Keratinocyte (primary cell): Measurements from ENCODE around the gene TLR9. TPM values are rescaled to one million over a fixed set of nuclear protein-coding genes. Genes with fewer than 3 reads are reported as not detected.

Experiments used
- DNase-seq: peaks from one replicate; pipeline ENCODE4 v3.0.0-alpha.2; 2011; ENCODE audit warnings: low read depth, missing footprints, low spot score
- FAIRE-seq: peaks from 2 replicates; lab custom pipeline; 2011; peaks lifted over from hg19 to GRCh38; lab: Jason Lieb, UNC
- H2AFZ ChIP-seq: 2 replicates; pipeline ENCODE4 v1.6.0; 2012; ENCODE audit warnings: low read length, control low read depth, inconsistent platforms; ENCODE audit not compliant: control insufficient read depth
- H3K27ac ChIP-seq: 2 replicates; pipeline ENCODE4 v1.5.1; 2011; ENCODE audit warnings: low read length; ENCODE audit not compliant: control insufficient read depth, insufficient read depth
- H3K27me3 ChIP-seq: 3 replicates; pipeline ENCODE4 v1.6.0; 2011; ENCODE audit warnings: low read length; ENCODE audit not compliant: control insufficient read depth, insufficient read depth; ENCODE audit errors: extremely low read depth
- H3K36me3 ChIP-seq, 2 experiments: 2 replicates in 1 of 2; 3 replicates in 1 of 2; pipeline ENCODE4 v1.5.1; 2011; ENCODE audit warnings: low read length in 2 of 2, mild to moderate bottlenecking in 1 of 2; ENCODE audit not compliant: control insufficient read depth in 2 of 2, insufficient read depth in 2 of 2; ENCODE audit errors: extremely low read depth in 1 of 2
- H3K4me1 ChIP-seq: 3 replicates; pipeline ENCODE4 v1.5.1; 2011; ENCODE audit warnings: low read length; ENCODE audit not compliant: control insufficient read depth, insufficient read depth; ENCODE audit errors: extremely low read depth
- H3K4me2 ChIP-seq: 3 replicates; pipeline ENCODE4 v1.6.0; 2011; ENCODE audit warnings: low read depth, low read length; ENCODE audit not compliant: control insufficient read depth, insufficient read depth; ENCODE audit errors: extremely low read depth
- H3K4me3 ChIP-seq, 3 experiments: fragments of 200-600 bp in 1 of 3; sonication (generic) in 1 of 3; 2 replicates in 2 of 3; 3 replicates in 1 of 3; pipeline ENCODE4 v1.5.1; 2011 to 2016; ENCODE audit warnings: low read length in 3 of 3, mild to moderate bottlenecking in 3 of 3, control low read depth in 2 of 3, inconsistent platforms in 1 of 3, low read depth in 1 of 3, mixed read lengths in 1 of 3, mixed run types in 1 of 3, moderate library complexity in 1 of 3; ENCODE audit not compliant: control insufficient read depth in 2 of 3, insufficient read depth in 2 of 3; ENCODE audit errors: extremely low read depth in 1 of 3
- H3K79me2 ChIP-seq: 2 replicates; pipeline ENCODE4 v1.6.0; 2012; ENCODE audit warnings: low read length; ENCODE audit not compliant: control insufficient read depth, insufficient read depth
- H3K9ac ChIP-seq: 3 replicates; pipeline ENCODE4 v1.6.0; 2011; ENCODE audit warnings: low read length; ENCODE audit not compliant: control insufficient read depth, insufficient read depth; ENCODE audit errors: extremely low read depth
- H3K9me1 ChIP-seq: 3 replicates; pipeline ENCODE4 v1.6.0; 2011; ENCODE audit warnings: low read length; ENCODE audit not compliant: control insufficient read depth, insufficient read depth; ENCODE audit errors: extremely low read depth
- H3K9me3 ChIP-seq: 2 replicates; pipeline ENCODE4 v1.5.1; 2012; ENCODE audit warnings: low read depth, low read length; ENCODE audit not compliant: control insufficient read depth
- H4K20me1 ChIP-seq: 3 replicates; pipeline ENCODE4 v1.6.0; 2011; ENCODE audit warnings: low read length; ENCODE audit not compliant: control insufficient read depth, insufficient read depth; ENCODE audit errors: extremely low read depth
- CTCF ChIP-seq, 3 experiments: IDR thresholded peaks in 1 of 3; conservative IDR thresholded peaks in 1 of 3; optimal IDR thresholded peaks in 1 of 3; 2 replicates in 2 of 3; 3 replicates in 1 of 3; pipeline versions ENCODE3 to v1.5.1; 2011; ENCODE audit warnings: low read length in 3 of 3, mild to moderate bottlenecking in 3 of 3, moderate library complexity in 2 of 3, control low read depth in 1 of 3, inconsistent platforms in 1 of 3; ENCODE audit not compliant: insufficient read depth in 2 of 3; ENCODE audit errors: extremely low read depth in 1 of 3
- EZH2 ChIP-seq: IDR thresholded peaks from one replicate; pipeline ENCODE4 v1.6.1; 2012; ENCODE audit warnings: inconsistent platforms, mild to moderate bottlenecking, low read length, moderate library complexity
- dilution Hi-C: fragments of 300-500 bp; cut with MboI; formaldehyde crosslinking; loops from one replicate; pipeline ENCODE4 v1.7.0; 2020; ENCODE audit warnings: low sequenced_read_pairs; ENCODE audit not compliant: extremely low pct_ligation_motif_present
- polyA plus RNA-seq, 5 experiments: library from polyadenylated mRNA; depleted of rRNA in 3 of 5; stranded (reverse) in 3 of 5; stranded (forward) in 1 of 5; unstranded in 1 of 5; fragments of >200 nt; gene quantifications; 1 replicate in 1 of 5; 2 replicates in 3 of 5; 3 replicates in 1 of 5; pipeline versions ENCODE4 v1.2.1 to v1.2.3, GENCODE V29; 2011 to 2012; ENCODE audit warnings: missing spikeins in 2 of 5, low read depth in 1 of 5, low replicate concordance in 1 of 5

Gene TLR9
- polyA plus RNA-seq, 1 donor (not counting 4 experiments of a cell fraction or from before 2014, with no cell fraction given): not detected

- Histone ChIP-seq H3K79me2 (peaks cover 10% of the 10 kb centered on the region), H3K27me3 (no peaks in the 10 kb centered on the region), H3K4me2 (no peak overlapping the region), H3K27ac (no peak overlapping the region), H2AFZ (no peak overlapping the region), H3K9me3 (no peaks in the 10 kb centered on the region), H3K9ac (no peak overlapping the region), H3K4me1 (no peaks in the 10 kb centered on the region), H4K20me1 (no peaks in the 10 kb centered on the region), H3K4me3 (no peak overlapping the region), H3K9me1 (peaks cover 2% of the 10 kb centered on the region), H3K36me3 (peaks cover 33 to 36% of the 10 kb centered on the region in 2 experiments)
- DNase-seq: no peak
- no peak for TF ChIP-seq EZH2
- no peak for TF ChIP-seq CTCF (optimal IDR thresholded peaks at IDR 0.05 in 1 of 3, IDR thresholded peaks at IDR 0.05 in 1 of 3, conservative IDR thresholded peaks at IDR 0.05 in 1 of 3; ENCODE audit: extremely low read depth in 1 of 3, insufficient read depth in 2 of 3, low read length in 3 of 3)
- no peak for FAIRE-seq
- dilution Hi-C loops: no loop called here
Measured at GRCh38 chr3:52227766-52228165, 2.3 kb upstream of the TLR9 start.

GRCh38 chr3:52227117-52227516 lies 1.7 kb upstream of the TLR9 start:
- DNase-seq: no peak
- TF ChIP-seq CTCF (optimal IDR thresholded peaks at IDR 0.05 in 1 of 3, IDR thresholded peaks at IDR 0.05 in 1 of 3, conservative IDR thresholded peaks at IDR 0.05 in 1 of 3; ENCODE audit: extremely low read depth in 1 of 3, insufficient read depth in 2 of 3, low read length in 3 of 3): no peak
- TF ChIP-seq EZH2: no peak
- H3K9me1 ChIP-seq: peaks cover 2% of the 10 kb centered on the region

More at GRCh38 chr3:52227117-52227516, 1.7 kb upstream of the TLR9 start:
- FAIRE-seq: no peak
- dilution Hi-C loops: no loop called here
- Histone ChIP-seq H2AFZ (no peak overlapping the region), H4K20me1 (no peaks in the 10 kb centered on the region), H3K27ac (no peak overlapping the region), H3K9me3 (no peaks in the 10 kb centered on the region), H3K4me2 (no peak overlapping the region), H3K4me3 (no peak overlapping the region), H3K9ac (no peak overlapping the region), H3K36me3 (peaks cover 33 to 34% of the 10 kb centered on the region in 2 experiments), H3K27me3 (no peaks in the 10 kb centered on the region), H3K79me2 (peaks cover 7% of the 10 kb centered on the region), H3K4me1 (no peaks in the 10 kb centered on the region)
